H1 (cell line): ENCODE results near the gene CDK16. TPM values are rescaled to one million over a fixed set of nuclear protein-coding genes. Genes with fewer than 3 reads are reported as not detected.

Experiments used
- GTF2F1 ChIP-seq: IDR thresholded peaks from 2 replicates; pipeline ENCODE4 v1.6.1; 2012; ENCODE audit warnings: low read depth, low read length, improper control_type of control experiment, borderline replicate concordance
- JUN ChIP-seq: IDR thresholded peaks from 2 replicates; pipeline ENCODE4 v1.6.1; 2011; ENCODE audit warnings: low read depth, mild to moderate bottlenecking, improper control_type of control experiment, low read length
- KDM1A ChIP-seq: fragments of 200-600, 300-600 bp; sonication (generic); IDR thresholded peaks from 2 replicates; pipeline ENCODE4 v1.7.1; 2016; ENCODE audit warnings: mild to moderate bottlenecking, low read length, borderline replicate concordance
- MAFK ChIP-seq: IDR thresholded peaks from 2 replicates; pipeline ENCODE4 v1.6.1; 2012; ENCODE audit warnings: low read depth, mild to moderate bottlenecking, improper control_type of control experiment, low read length
- RNF2 ChIP-seq: fragments of 200-900, 300-1000 bp; sonication (generic); IDR thresholded peaks from 2 replicates; pipeline ENCODE4 v1.7.1; 2016; ENCODE audit warnings: borderline replicate concordance, low read depth, mild to moderate bottlenecking, antibody characterized with exemption, low read length; ENCODE audit not compliant: poor library complexity, severe bottlenecking; ENCODE audit errors: missing control alignments
- TAF7 ChIP-seq: optimal IDR thresholded peaks from 2 replicates; pipeline ENCODE3; 2011; ENCODE audit warnings: low read depth, mild to moderate bottlenecking, inconsistent platforms, low read length, moderate library complexity, borderline replicate concordance
- TBP ChIP-seq: IDR thresholded peaks from 2 replicates; pipeline ENCODE4 v1.6.1; 2011; ENCODE audit warnings: low read depth, low read length, improper control_type of control experiment
- TCF12 ChIP-seq: IDR thresholded peaks from 2 replicates; pipeline ENCODE4 v1.6.1; 2011; ENCODE audit warnings: low read depth, mild to moderate bottlenecking, low read length
- polyA plus RNA-seq, 7 experiments: library from polyadenylated mRNA; depleted of rRNA in 3 of 7; stranded (reverse) in 5 of 7; unstranded in 2 of 7; fragments of >200 nt in 5 of 7; fragments of 200-250 nt in 2 of 7; gene quantifications; 1 replicate in 5 of 7; 2 replicates in 1 of 7; 4 replicates in 1 of 7; pipeline versions ENCODE4 v1.2.1 to v1.2.3, GENCODE V29; 2011 to 2013; ENCODE audit warnings: missing spikeins in 2 of 7, mixed read lengths in 2 of 7
- total RNA-seq: library from RNA; stranded (reverse); fragmentation: NEBNext Ultra II Directional; extraction: Animal tissue kit (Norgen Biotek cat#: 25700); gene quantifications from 2 replicates; pipeline ENCODE4 v1.2.1, GENCODE V29; 2021
- TF ChIP-seq, protein P1 (sequence below): IDR thresholded peaks from 2 replicates; pipeline ENCODE4 v1.6.1; 2012; ENCODE audit warnings: inconsistent platforms

CDK16 gene
- total and polyA plus RNA-seq, 2 of the 8 experiments (the other 6 are each of a cell fraction or from before 2014, with no cell fraction given): 124 to 204 TPM

DNA sequence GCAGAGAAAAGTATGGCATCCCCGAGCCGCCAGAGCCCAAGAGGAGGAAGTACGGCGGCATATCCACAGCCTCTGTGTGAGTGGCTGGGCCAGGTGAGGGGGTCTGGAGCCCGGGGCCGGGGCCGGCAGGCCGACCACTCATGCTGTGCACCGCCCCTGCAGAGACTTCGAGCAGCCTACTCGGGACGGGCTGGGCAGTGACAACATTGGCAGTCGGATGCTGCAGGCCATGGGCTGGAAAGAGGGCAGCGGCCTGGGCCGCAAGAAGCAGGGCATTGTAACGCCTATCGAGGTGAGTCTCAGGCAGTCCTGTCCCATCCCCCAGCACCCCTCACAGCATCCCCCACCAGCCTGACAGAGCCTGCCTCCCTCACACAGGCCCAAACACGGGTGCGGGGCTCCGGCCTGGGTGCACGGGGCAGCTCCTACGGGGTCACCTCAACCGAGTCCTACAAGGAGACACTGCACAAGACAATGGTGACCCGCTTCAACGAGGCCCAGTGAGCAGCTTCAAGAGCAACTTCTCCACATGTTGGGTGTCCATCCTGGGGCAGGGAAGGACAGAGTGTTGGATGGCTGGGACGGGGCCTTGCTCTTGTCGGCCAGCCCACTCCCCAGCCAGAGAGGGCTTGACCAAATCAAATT is 32.3 kb upstream of the CDK16 start (continued):
- TF ChIP-seq KDM1A (no peak), JUN (no peak), TAF7 (no peak), MAFK (no peak), RNF2 (no peak), GTF2F1 (no peak), TBP (no peak), TCF12 (no peak)
- TF ChIP-seq, protein P1, sequence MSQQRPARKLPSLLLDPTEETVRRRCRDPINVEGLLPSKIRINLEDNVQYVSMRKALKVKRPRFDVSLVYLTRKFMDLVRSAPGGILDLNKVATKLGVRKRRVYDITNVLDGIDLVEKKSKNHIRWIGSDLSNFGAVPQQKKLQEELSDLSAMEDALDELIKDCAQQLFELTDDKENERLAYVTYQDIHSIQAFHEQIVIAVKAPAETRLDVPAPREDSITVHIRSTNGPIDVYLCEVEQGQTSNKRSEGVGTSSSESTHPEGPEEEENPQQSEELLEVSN: no peak
